Bronchial epithelial cell (primary cell): ENCODE results near the gene AMN. TPM values are rescaled to one million over a fixed set of nuclear protein-coding genes. Genes with fewer than 3 reads are reported as not detected.

Source experiments
- DNase-seq: peaks from one replicate; pipeline ENCODE4 v3.0.0-alpha.2; 2010; ENCODE audit warnings: low read depth
- FAIRE-seq: peaks from 2 replicates; lab custom pipeline; 2011; peaks lifted over from hg19 to GRCh38; lab: Jason Lieb, UNC
- H3K27me3 ChIP-seq: 2 replicates; pipeline ENCODE4 v1.5.1; 2011; ENCODE audit warnings: low read length; ENCODE audit not compliant: control insufficient read depth, insufficient read depth
- H3K36me3 ChIP-seq: 2 replicates; pipeline ENCODE4 v1.5.1; 2011; ENCODE audit warnings: low read length; ENCODE audit not compliant: control insufficient read depth, insufficient read depth
- H3K4me3 ChIP-seq: 2 replicates; pipeline ENCODE4 v1.5.1; 2011; ENCODE audit warnings: mild to moderate bottlenecking, low read depth, low read length, control low read depth
- total RNA-seq: library from RNA; depleted of rRNA; stranded (reverse); fragments of >200 nt; gene quantifications from 2 replicates; pipeline ENCODE4 v1.2.1, GENCODE V29; 2014
- TF ChIP-seq, protein P1 (sequence below): IDR thresholded peaks from 2 replicates; pipeline ENCODE4 v1.5.1; 2011; ENCODE audit warnings: mild to moderate bottlenecking, moderate library complexity, low read length, control low read depth, inconsistent platforms; ENCODE audit not compliant: insufficient read depth, severe bottlenecking

Gene AMN
- total RNA-seq, 1 donor from 2014 or later, result 4.2 TPM

GRCh38 chr14:102901633-102902032, 20.8 kb upstream of the AMN start:
- H3K27me3 ChIP-seq, result no peaks in the 10 kb centered on the region
- no peak for DNase-seq
- TF ChIP-seq, protein P1, sequence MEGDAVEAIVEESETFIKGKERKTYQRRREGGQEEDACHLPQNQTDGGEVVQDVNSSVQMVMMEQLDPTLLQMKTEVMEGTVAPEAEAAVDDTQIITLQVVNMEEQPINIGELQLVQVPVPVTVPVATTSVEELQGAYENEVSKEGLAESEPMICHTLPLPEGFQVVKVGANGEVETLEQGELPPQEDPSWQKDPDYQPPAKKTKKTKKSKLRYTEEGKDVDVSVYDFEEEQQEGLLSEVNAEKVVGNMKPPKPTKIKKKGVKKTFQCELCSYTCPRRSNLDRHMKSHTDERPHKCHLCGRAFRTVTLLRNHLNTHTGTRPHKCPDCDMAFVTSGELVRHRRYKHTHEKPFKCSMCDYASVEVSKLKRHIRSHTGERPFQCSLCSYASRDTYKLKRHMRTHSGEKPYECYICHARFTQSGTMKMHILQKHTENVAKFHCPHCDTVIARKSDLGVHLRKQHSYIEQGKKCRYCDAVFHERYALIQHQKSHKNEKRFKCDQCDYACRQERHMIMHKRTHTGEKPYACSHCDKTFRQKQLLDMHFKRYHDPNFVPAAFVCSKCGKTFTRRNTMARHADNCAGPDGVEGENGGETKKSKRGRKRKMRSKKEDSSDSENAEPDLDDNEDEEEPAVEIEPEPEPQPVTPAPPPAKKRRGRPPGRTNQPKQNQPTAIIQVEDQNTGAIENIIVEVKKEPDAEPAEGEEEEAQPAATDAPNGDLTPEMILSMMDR, result no peak
- H3K36me3 ChIP-seq, result peaks cover 8% of the 10 kb centered on the region
- no peak for FAIRE-seq
- H3K4me3 ChIP-seq, result no peak overlapping the region

DNA sequence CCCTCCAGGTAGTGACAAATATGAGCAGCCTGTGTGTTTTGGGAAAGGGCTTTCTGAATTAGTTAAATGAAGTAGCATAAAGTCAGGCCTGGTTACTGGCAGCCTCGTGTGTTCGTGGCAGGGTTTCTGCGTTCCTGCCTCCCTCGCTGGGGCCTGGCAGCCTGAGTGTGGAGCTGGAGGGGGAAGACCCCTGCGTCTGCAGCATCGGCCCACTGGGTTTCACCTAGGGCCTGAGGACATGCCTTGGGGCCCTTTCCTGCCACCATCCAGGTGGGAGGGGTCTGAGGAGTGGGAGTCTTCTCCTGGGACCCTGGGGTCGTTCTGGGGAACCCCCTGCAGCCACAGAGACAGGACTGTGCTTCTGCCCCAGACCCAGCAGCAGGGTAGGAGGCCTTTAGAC, 20.4 kb upstream of the AMN start:
- H3K36me3 ChIP-seq, result peaks cover 10% of the 10 kb centered on the region
- TF ChIP-seq, protein P1, result no peak
- no peak overlapping the region for H3K4me3 ChIP-seq
- H3K27me3 ChIP-seq, result no peaks in the 10 kb centered on the region
- FAIRE-seq (no peak), DNase-seq (no peak)

DNA sequence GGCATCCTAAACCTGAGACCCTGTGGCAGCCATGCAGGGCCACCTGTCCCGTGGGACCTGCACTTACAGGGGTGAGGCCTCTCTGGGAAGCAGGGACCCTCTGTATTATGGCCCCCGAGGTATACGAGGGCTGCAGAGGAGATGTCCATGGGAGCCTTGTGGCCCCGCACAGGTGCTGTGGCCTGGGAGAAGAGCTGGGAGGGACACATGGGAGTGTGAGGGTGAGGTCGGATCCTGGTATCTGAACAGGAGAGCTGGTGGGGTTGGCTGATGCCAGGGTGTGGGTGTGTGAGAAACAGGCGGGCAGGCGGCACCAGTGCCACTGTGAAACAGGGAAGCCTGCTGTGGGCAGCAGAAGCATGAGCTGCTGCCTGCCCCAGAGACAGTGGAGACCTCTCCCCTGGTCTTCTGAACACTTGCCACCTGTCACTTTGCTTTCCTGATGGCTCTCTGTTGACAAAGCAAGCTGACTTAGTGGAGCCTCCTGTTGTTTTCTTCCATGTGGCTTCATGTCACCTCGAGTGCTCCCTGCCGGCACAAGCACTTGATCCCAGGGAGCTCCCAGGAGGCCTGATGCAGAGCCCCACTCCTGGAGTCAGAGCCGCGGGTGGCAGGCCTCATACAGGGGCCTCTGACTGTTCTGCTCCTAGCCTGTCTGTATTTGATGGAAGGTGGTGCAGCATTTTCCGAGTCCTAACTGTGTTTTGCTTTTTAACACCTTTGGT, 19.8 kb upstream of the AMN start:
- Histone ChIP-seq H3K27me3 (no peaks in the 10 kb centered on the region), H3K4me3 (no peak overlapping the region), H3K36me3 (peaks cover 13% of the 10 kb centered on the region)
- DNase-seq, result no peak
- no peak for FAIRE-seq
- TF ChIP-seq, protein P1, result no peak

DNA sequence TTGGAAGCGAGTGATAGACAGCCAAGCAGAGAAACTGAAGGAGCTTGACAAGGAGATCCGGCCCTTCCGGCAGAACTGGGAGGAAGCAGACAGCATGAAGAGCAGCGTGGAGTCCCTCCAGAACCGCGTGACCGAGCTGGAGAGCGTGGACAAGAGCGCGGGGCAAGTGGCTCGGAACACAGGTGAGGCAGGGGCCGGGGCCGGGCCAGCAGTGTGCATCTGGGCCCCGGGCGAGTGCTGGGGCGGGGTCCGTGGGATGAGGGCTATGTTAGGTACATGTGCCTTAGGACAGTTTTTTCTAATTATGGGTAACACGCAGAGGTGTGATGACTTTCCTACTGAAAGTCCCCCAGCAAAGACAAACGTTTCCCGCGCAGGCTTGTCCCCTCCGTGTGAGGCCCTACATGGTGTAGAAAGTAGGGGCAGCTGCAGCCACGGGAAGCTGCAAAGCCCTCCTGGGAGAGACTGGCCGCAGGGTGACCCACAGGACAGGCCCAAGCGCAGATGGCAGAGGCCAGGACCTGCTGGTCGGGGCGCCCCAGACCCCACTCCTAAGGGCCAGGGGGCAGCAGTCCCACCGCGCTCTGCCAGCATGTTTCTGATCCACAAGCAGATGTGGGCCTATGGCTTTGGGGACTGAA, 19.1 kb upstream of the AMN start:
- Histone ChIP-seq H3K4me3 (no peak overlapping the region), H3K36me3 (peaks cover 14% of the 10 kb centered on the region), H3K27me3 (no peaks in the 10 kb centered on the region)
- TF ChIP-seq, protein P1, result no peak
- DNase-seq, result no peak
- FAIRE-seq, result no peak

GRCh38 chr14:102903889-102904512, 18.5 kb upstream of the AMN start:
- FAIRE-seq (no peak), DNase-seq (no peak)
- Histone ChIP-seq H3K4me3 (no peak overlapping the region), H3K36me3 (peaks cover 14% of the 10 kb centered on the region), H3K27me3 (no peaks in the 10 kb centered on the region)
- TF ChIP-seq, protein P1, result no peak
